ENCODE results near the gene EIF2B4.

EIF2B4 gene

GRCh38 chr2:27316655-27317412 is 53.3 kb downstream of the EIF2B4 start:
- H3K4me3 ChIP-seq (replicated peaks; ENCODE audit: low read depth, low read length) = no peak overlapping the region
- TF ChIP-seq CTCF (IDR thresholded peaks at IDR 0.05; ENCODE audit: low read depth, low read length, missing control alignments) = no peak
- DNase-seq (ENCODE audit: extremely low read depth, low read depth) = no peak

GRCh38 chr2:27315122-27315521 is 55.0 kb downstream of the EIF2B4 start:
- H3K4me3 ChIP-seq (replicated peaks; ENCODE audit: low read depth, low read length) = no peak overlapping the region
- TF ChIP-seq CTCF (IDR thresholded peaks at IDR 0.05; ENCODE audit: low read depth, low read length, missing control alignments) = no peak
- no peak for DNase-seq (ENCODE audit: extremely low read depth, low read depth)

GRCh38 chr2:27314709-27315108 is 55.4 kb downstream of the EIF2B4 start:
- DNase-seq (ENCODE audit: extremely low read depth, low read depth) = no peak
- no peak for TF ChIP-seq CTCF (IDR thresholded peaks at IDR 0.05; ENCODE audit: low read depth, low read length, missing control alignments)

More at GRCh38 chr2:27314709-27315108, 55.4 kb downstream of the EIF2B4 start:
- no peak overlapping the region for H3K4me3 ChIP-seq (replicated peaks; ENCODE audit: low read depth, low read length)
